ENCODE measurements around the gene CEP170B.

The CEP170B gene

GRCh38 chr14:104935026-104935650 lies 70.1 kb downstream of the CEP170B start:
- H3K4me3 ChIP-seq (ENCODE audit: low read depth, low read length): no peak overlapping the region
- no peak for TF ChIP-seq CTCF (IDR thresholded peaks at IDR 0.05; ENCODE audit: borderline replicate concordance, insufficient read depth, low read depth, low read length)

DNA sequence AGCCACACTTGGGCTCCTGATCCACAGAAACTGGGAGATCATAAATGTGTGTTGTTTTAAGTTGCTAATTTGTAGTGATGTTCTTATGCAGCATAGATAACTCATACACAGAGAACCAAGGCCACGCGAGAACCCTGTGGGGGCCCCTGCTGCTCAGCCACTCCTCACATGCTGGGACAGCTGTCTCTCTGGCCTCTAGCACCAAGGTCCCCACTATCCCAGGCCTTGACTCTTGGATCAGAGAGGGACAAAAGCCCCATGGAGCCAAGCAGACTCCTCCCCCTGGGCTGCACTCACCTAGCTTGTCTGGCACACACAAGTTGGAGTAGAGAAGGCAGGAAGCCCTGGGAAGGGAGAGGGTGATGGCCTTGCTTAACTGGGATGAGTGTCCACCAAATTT lies 70.9 kb downstream of the CEP170B start:
- H3K4me3 ChIP-seq (ENCODE audit: low read depth, low read length): no peak overlapping the region
- no peak for TF ChIP-seq CTCF (IDR thresholded peaks at IDR 0.05; ENCODE audit: borderline replicate concordance, insufficient read depth, low read depth, low read length)

DNA sequence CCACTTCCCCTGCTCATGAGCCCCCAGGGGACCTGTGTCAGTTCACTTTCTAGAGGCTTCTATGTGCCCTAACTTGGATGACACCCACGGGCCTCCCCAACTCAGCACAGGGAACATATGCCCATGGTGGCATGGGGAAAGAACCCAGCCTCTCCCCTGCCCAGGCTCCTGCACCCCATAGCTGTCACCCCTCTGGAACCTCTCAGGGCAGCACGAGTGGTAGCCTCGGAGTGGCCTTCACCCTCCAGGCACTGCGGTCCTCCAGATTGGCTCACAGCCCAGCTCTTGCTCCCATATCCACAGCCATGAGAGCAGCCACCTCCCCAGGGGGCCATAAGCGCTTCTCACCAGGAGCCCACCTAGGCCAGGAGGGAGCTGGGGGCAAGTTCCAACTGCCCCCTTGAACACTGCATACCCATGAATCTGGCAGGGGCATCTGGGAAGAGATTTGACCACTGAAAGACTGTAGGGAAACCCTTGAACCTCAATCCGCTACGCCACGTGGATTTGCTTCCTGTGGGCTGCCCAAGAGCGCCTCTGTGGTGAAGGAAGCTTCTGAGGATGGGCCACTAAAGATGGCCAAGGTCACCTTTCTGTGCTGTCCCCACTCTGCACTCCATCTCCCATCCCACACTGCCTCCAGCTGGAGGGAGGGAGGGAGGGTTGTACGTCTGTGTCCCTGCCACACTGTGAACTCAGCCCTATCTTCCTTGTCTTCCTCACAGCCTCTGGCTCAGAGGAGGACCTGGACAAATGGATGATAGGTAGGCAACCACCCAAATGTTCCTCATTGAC lies 71.5 kb downstream of the CEP170B start:
- no peak for TF ChIP-seq CTCF (IDR thresholded peaks at IDR 0.05; ENCODE audit: borderline replicate concordance, insufficient read depth, low read depth, low read length)
- no peak overlapping the region for H3K4me3 ChIP-seq (ENCODE audit: low read depth, low read length)

- no peak for TF ChIP-seq CTCF (IDR thresholded peaks at IDR 0.05; ENCODE audit: borderline replicate concordance, insufficient read depth, low read depth, low read length)
- no peak overlapping the region for H3K4me3 ChIP-seq (ENCODE audit: low read depth, low read length)
Observed at GRCh38 chr14:104937161-104937560, 72.1 kb downstream of the CEP170B start.

DNA sequence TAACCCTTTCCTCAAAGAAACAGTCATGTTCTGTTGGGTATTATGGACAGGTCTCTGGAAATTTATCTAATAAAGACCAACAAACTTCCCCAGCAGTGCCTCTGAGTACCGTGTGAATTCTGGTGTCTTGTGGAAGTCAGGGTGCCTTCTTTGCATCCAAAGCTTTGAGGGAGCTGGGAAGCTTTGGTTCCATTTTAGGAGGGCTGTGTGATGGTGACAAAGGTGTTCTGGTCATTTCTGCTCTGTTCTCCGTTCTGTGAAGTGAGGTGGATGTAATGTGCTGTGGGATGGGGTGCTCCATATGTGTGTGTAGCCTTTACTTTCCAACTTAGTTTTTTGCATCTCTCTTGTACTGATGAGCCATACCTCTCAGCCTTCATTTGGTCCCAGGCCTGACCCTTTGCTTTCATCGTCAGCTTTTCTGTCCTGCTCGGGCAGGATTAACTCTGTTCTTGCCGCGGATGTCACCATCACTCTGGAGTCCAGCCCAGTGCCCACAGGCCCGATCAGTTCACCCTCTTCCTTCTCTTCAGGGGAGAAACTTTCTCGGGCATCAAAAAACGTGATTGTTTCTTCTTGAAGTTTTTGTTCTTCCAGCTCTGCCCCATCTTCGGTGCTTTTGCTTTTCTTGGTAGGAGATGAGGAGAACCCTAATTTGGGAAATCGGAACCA lies 72.8 kb downstream of the CEP170B start:
- H3K4me3 ChIP-seq (ENCODE audit: low read depth, low read length): no peak overlapping the region
- TF ChIP-seq CTCF (IDR thresholded peaks at IDR 0.05; ENCODE audit: borderline replicate concordance, insufficient read depth, low read depth, low read length): no peak

- TF ChIP-seq CTCF (IDR thresholded peaks at IDR 0.05; ENCODE audit: borderline replicate concordance, insufficient read depth, low read depth, low read length): no peak
- H3K4me3 ChIP-seq (ENCODE audit: low read depth, low read length): no peak overlapping the region
Observed at GRCh38 chr14:104938436-104938835, 73.4 kb downstream of the CEP170B start.
